ENCODE measurements around the gene PAPPA2.

The PAPPA2 gene

GRCh38 chr1:176529395-176530090 is 66.6 kb downstream of the PAPPA2 start:
- H3F3A ChIP-seq (ENCODE audit: insufficient read depth, low read length) = no peaks in the 10 kb centered on the region
- no peaks in the 10 kb centered on the region for H3K79me2 ChIP-seq (ENCODE audit: insufficient read depth, low read length)
- TF ChIP-seq EZH2 (IDR thresholded peaks at IDR 0.05; ENCODE audit: borderline replicate concordance, low read length) (no peak), CTCF (IDR thresholded peaks at IDR 0.05; ENCODE audit: low read length) (no peak)
- no peaks in the 10 kb centered on the region for H4K20me1 ChIP-seq (ENCODE audit: insufficient read depth, low read length)
- H3K27me3 ChIP-seq (ENCODE audit: insufficient read depth, low read length) = no peaks in the 10 kb centered on the region
- H3K4me1 ChIP-seq (ENCODE audit: insufficient read depth, low read length, severe bottlenecking) = no peaks in the 10 kb centered on the region
- H3K9me3 ChIP-seq (ENCODE audit: low read length) = no peaks in the 10 kb centered on the region
- H3K4me3 ChIP-seq (ENCODE audit: low read depth, low read length, poor library complexity, severe bottlenecking) = no peak overlapping the region
- H2AFZ ChIP-seq (ENCODE audit: low read length) = no peak overlapping the region
- no peaks in the 10 kb centered on the region for H3K9me2 ChIP-seq (ENCODE audit: low read depth, low read length)
- no peak overlapping the region for H3K9ac ChIP-seq (ENCODE audit: low read length)
- no peak overlapping the region for H3K27ac ChIP-seq (ENCODE audit: low read depth, low read length, poor library complexity, severe bottlenecking)
- H3K4me2 ChIP-seq (ENCODE audit: low read length) = no peak overlapping the region
- H3K36me3 ChIP-seq (ENCODE audit: insufficient read depth, low read length) = no peaks in the 10 kb centered on the region

DNA sequence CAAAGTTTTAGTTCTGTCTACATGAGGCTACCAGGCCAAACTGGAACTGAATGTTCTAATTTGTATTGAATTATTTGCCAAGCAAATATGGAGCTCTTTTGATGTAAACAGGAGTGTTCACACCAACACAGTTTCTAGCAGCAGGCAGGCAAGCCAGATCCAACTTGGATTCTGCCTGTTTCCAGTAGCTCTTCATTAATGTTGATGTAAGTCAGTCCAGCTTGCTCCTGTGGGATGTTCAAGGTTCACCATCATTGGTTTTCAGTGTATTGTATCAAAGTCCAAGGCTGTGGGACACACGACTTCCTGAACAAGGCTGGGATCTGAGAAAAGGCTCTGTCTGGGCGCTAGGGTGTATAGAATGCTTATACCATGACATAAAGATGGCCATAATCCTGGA is 68.1 kb downstream of the PAPPA2 start:
- Histone ChIP-seq H3K4me1 (ENCODE audit: insufficient read depth, low read length, severe bottlenecking) (no peaks in the 10 kb centered on the region), H3K9me3 (ENCODE audit: low read length) (no peaks in the 10 kb centered on the region), H3K4me3 (ENCODE audit: low read depth, low read length, poor library complexity, severe bottlenecking) (no peak overlapping the region), H3K36me3 (ENCODE audit: insufficient read depth, low read length) (no peaks in the 10 kb centered on the region), H4K20me1 (ENCODE audit: insufficient read depth, low read length) (no peaks in the 10 kb centered on the region), H3K79me2 (ENCODE audit: insufficient read depth, low read length) (no peaks in the 10 kb centered on the region), H3K9ac (ENCODE audit: low read length) (no peak overlapping the region), H3K27ac (ENCODE audit: low read depth, low read length, poor library complexity, severe bottlenecking) (no peak overlapping the region), H3K4me2 (ENCODE audit: low read length) (no peak overlapping the region), H2AFZ (ENCODE audit: low read length) (no peak overlapping the region), H3K9me2 (ENCODE audit: low read depth, low read length) (no peaks in the 10 kb centered on the region), H3F3A (ENCODE audit: insufficient read depth, low read length) (no peaks in the 10 kb centered on the region), H3K27me3 (ENCODE audit: insufficient read depth, low read length) (no peaks in the 10 kb centered on the region)
- no peak for TF ChIP-seq EZH2 (IDR thresholded peaks at IDR 0.05; ENCODE audit: borderline replicate concordance, low read length)
- no peak for TF ChIP-seq CTCF (IDR thresholded peaks at IDR 0.05; ENCODE audit: low read length)

DNA sequence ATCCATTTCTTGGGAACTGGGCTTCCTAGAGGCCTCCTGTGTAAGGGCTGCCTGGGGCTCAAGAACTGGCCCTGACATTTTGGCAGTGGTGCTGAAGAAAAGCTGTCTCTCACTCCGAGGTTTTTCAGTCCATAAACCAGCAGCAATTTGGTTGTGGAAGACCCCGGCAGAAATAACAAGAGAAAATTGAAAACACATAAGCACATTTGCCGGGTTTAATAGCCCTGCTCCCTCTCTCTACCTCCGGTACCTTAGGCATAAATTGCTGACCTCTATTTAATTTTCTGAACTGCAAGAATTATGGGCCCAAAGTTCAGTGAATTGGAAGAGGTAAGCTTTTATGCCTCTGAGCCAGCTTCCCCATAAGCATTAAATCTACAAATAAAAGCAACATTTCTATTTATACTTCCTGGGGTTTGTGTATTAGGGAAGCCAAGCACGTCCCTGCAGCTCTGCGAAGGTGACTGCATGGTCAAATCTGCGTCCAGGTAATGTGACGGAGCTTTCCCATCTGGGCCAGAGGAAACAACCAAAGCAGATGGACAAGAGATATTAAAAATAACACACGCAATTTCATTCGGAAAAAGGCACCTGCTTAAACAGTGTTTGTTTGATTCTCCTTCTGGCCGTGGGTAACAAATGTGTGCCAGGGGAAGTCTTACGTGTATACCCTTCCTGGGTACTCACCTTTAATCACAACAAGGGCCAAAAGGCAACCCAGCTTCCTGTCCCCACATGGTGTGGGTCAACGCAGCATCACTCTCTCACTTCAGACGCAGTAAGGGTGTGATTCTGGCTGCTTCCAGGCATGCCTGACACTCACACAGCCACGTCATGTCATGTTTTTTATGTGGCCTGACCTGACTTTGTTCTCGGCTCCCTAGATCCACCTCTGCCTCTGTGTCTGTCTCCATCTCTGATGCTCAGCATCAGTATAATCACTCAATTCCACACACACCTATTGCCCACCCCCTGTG is 69.2 kb downstream of the PAPPA2 start:
- no peaks in the 10 kb centered on the region for H4K20me1 ChIP-seq (ENCODE audit: insufficient read depth, low read length)
- no peak overlapping the region for H3K4me2 ChIP-seq (ENCODE audit: low read length)
- no peak overlapping the region for H3K27ac ChIP-seq (ENCODE audit: low read depth, low read length, poor library complexity, severe bottlenecking)

More for the DNA sequence above, 69.2 kb downstream of the PAPPA2 start:
- no peaks in the 10 kb centered on the region for H3K36me3 ChIP-seq (ENCODE audit: insufficient read depth, low read length)
- no peak overlapping the region for H3K9ac ChIP-seq (ENCODE audit: low read length)
- H3K9me2 ChIP-seq (ENCODE audit: low read depth, low read length) = no peaks in the 10 kb centered on the region
- no peaks in the 10 kb centered on the region for H3K27me3 ChIP-seq (ENCODE audit: insufficient read depth, low read length)
- TF ChIP-seq EZH2 (IDR thresholded peaks at IDR 0.05; ENCODE audit: borderline replicate concordance, low read length) = no peak
- no peaks in the 10 kb centered on the region for H3F3A ChIP-seq (ENCODE audit: insufficient read depth, low read length)
- H3K9me3 ChIP-seq (ENCODE audit: low read length) = no peaks in the 10 kb centered on the region
- H3K79me2 ChIP-seq (ENCODE audit: insufficient read depth, low read length) = no peaks in the 10 kb centered on the region
- H2AFZ ChIP-seq (ENCODE audit: low read length) = no peak overlapping the region
- H3K4me1 ChIP-seq (ENCODE audit: insufficient read depth, low read length, severe bottlenecking) = no peaks in the 10 kb centered on the region
- H3K4me3 ChIP-seq (ENCODE audit: low read depth, low read length, poor library complexity, severe bottlenecking) = no peak overlapping the region
